GM23338 (cell line): Measurements from ENCODE around the gene SUOX. TPM values are rescaled to one million over a fixed set of nuclear protein-coding genes. Genes with fewer than 3 reads are reported as not detected.

Source experiments
- ATAC-seq: fragments of 200-7000 bp; cut with Tn5 transposase; 3 replicates; pipeline ENCODE4 v1.9.1; 2020
- DNase-seq: peaks from one replicate; pipeline ENCODE4 v3.0.0-alpha.2; 2015; ENCODE audit warnings: low spot score
- H2AFZ ChIP-seq: fragments of 200-600 bp; sonication (generic); 2 replicates; pipeline ENCODE4 v1.8.0; 2016; ENCODE audit warnings: antibody characterized with exemption, mild to moderate bottlenecking, moderate library complexity
- H3F3A ChIP-seq: fragments of 200-600 bp; sonication (generic); replicated peaks from 2 replicates; pipeline ENCODE4 v1.8.0; 2017; ENCODE audit warnings: antibody characterized with exemption, mixed run types, low read depth
- H3K27ac ChIP-seq: fragments of 200-600 bp; sonication (generic); 2 replicates; pipeline ENCODE4 v1.6.1; 2016; ENCODE audit warnings: low read depth
- H3K27me3 ChIP-seq: fragments of 200-600 bp; sonication (generic); 2 replicates; pipeline ENCODE4 v1.8.0; 2016; ENCODE audit warnings: mild to moderate bottlenecking, mixed run types, moderate library complexity; ENCODE audit not compliant: insufficient read depth
- H3K36me3 ChIP-seq: fragments of 200-600 bp; sonication (generic); 2 replicates; pipeline ENCODE4 v1.8.0; 2016; ENCODE audit warnings: mild to moderate bottlenecking; ENCODE audit not compliant: insufficient read depth
- H3K4me1 ChIP-seq: fragments of 200-600 bp; sonication (generic); 2 replicates; pipeline ENCODE4 v1.8.0; 2016; ENCODE audit warnings: mild to moderate bottlenecking, moderate library complexity; ENCODE audit not compliant: insufficient read depth
- H3K4me2 ChIP-seq: fragments of 200-600 bp; sonication (generic); 2 replicates; pipeline ENCODE4 v1.7.1; 2017; ENCODE audit warnings: mixed run types
- H3K4me3 ChIP-seq: fragments of 200-600 bp; sonication (generic); 2 replicates; pipeline ENCODE4 v1.6.1; 2016; ENCODE audit warnings: mixed run types
- H3K79me2 ChIP-seq: fragments of 200-600 bp; sonication (generic); replicated peaks from 2 replicates; pipeline ENCODE4 v1.8.0; 2017; ENCODE audit warnings: mild to moderate bottlenecking; ENCODE audit not compliant: insufficient read depth
- H3K9me2 ChIP-seq: fragments of 200-600 bp; sonication (generic); 2 replicates; pipeline ENCODE4 v1.8.0; 2017; ENCODE audit not compliant: insufficient read depth
- H4K20me1 ChIP-seq: fragments of 200-600 bp; sonication (generic); replicated peaks from 2 replicates; pipeline ENCODE4 v1.8.0; 2017; ENCODE audit warnings: mild to moderate bottlenecking; ENCODE audit not compliant: insufficient read depth
- H3K27ac Mint-ChIP-seq: 2 replicates; pipeline ENCODE4 v1.8.0; 2020; ENCODE audit warnings: inconsistent platforms, mild to moderate bottlenecking, moderate library complexity, mixed read lengths
- H3K27me3 Mint-ChIP-seq: 3 replicates; pipeline ENCODE4 v1.8.0; 2022; ENCODE audit warnings: low read depth, mild to moderate bottlenecking, moderate library complexity, mixed read lengths, inconsistent platforms; ENCODE audit not compliant: insufficient read depth, poor library complexity
- H3K36me3 Mint-ChIP-seq: 3 replicates; pipeline ENCODE4 v1.8.0; 2021; ENCODE audit warnings: low read depth, mild to moderate bottlenecking, inconsistent platforms, moderate library complexity, mixed read lengths
- H3K4me1 Mint-ChIP-seq: 3 replicates; pipeline ENCODE4 v1.8.0; 2020; ENCODE audit warnings: mild to moderate bottlenecking, inconsistent platforms, mixed read lengths
- H3K4me3 Mint-ChIP-seq: 3 replicates; pipeline ENCODE4 v1.8.0; 2021; ENCODE audit warnings: moderate library complexity, mild to moderate bottlenecking, inconsistent platforms, mixed read lengths
- H3K9me3 Mint-ChIP-seq: 3 replicates; pipeline ENCODE4 v1.8.0; 2020; ENCODE audit warnings: moderate library complexity, mild to moderate bottlenecking, inconsistent platforms, mixed read lengths
- CREB1 ChIP-seq: fragments of 250-450 bp; sonication (Bioruptor Pico); IDR thresholded peaks from 2 replicates; pipeline ENCODE4 v1.5.0; 2020; ENCODE audit warnings: low read depth, mild to moderate bottlenecking, moderate library complexity
- EZH2 ChIP-seq: fragments of 200-600 bp; sonication (generic); IDR thresholded peaks from one replicate; pipeline ENCODE4 v1.8.0; 2017; ENCODE audit warnings: antibody characterized with exemption, mild to moderate bottlenecking, low read depth; ENCODE audit not compliant: unreplicated experiment
- EZH2phosphoT487 ChIP-seq: fragments of 200-600 bp; sonication (generic); IDR thresholded peaks from one replicate; pipeline ENCODE4 v1.8.1; 2018; ENCODE audit warnings: antibody characterized with exemption; ENCODE audit not compliant: unreplicated experiment
- JUNB ChIP-seq: IDR thresholded peaks from one replicate; pipeline ENCODE4 v1.6.1; 2016; ENCODE audit warnings: antibody characterized with exemption; ENCODE audit not compliant: unreplicated experiment
- NANOG ChIP-seq: IDR thresholded peaks from 2 replicates; pipeline ENCODE4 v1.6.1; 2016; ENCODE audit warnings: antibody characterized with exemption, borderline replicate concordance
- POLR2AphosphoS5 ChIP-seq: IDR thresholded peaks from 2 replicates; pipeline ENCODE4 v1.6.1; 2016; ENCODE audit warnings: antibody characterized with exemption, low read depth
- STAT1 ChIP-seq: IDR thresholded peaks from one replicate; pipeline ENCODE4 v1.6.1; 2016; ENCODE audit warnings: antibody characterized with exemption; ENCODE audit not compliant: unreplicated experiment
- ZNF114 ChIP-seq: fragments of 250-450 bp; sonication (Bioruptor Pico); IDR thresholded peaks from 2 replicates; pipeline ENCODE4 v1.5.0; 2020; ENCODE audit warnings: mild to moderate bottlenecking, moderate library complexity
- ZNF331 ChIP-seq: fragments of 250-450 bp; sonication (Bioruptor Pico); IDR thresholded peaks from 2 replicates; pipeline ENCODE4 v1.5.0; 2020; ENCODE audit warnings: low read depth, mild to moderate bottlenecking, moderate library complexity
- polyA plus RNA-seq: library from polyadenylated mRNA; unstranded; fragments of >200 nt; fragmentation: Nextera tagmentation; extraction: Ambion mirVana; gene quantifications from 2 replicates; pipeline ENCODE4 v1.2.1, GENCODE V29; 2016
- total RNA-seq: library from RNA; depleted of rRNA; stranded (reverse); fragments of >200 nt; shearing (Covaris generic); gene quantifications from 2 replicates; pipeline ENCODE4 v1.2.3, GENCODE V29; 2014
- TF ChIP-seq, protein P1 (sequence below), 2 experiments: fragments of 200-600 bp in 1 of 2; sonication (generic) in 1 of 2; conservative IDR thresholded peaks; 2 replicates each; pipeline versions ENCODE4 v1.5.1 to v1.6.1; 2016 to 2017; ENCODE audit warnings: antibody characterized with exemption in 2 of 2, low read depth in 2 of 2, mild to moderate bottlenecking in 2 of 2, moderate library complexity in 1 of 2
- TF ChIP-seq, protein P2 (sequence below): IDR thresholded peaks from 2 replicates; pipeline ENCODE4 v1.6.1; 2016; ENCODE audit warnings: antibody characterized with exemption
- TF ChIP-seq, protein P3 (sequence below): fragments of 250-450 bp; sonication (Bioruptor Pico); IDR thresholded peaks from 2 replicates; pipeline ENCODE4 v1.5.0; 2020; ENCODE audit warnings: mild to moderate bottlenecking, moderate library complexity
- TF ChIP-seq, protein P4 (sequence below): IDR thresholded peaks from one replicate; pipeline ENCODE4 v1.6.1; 2018; ENCODE audit warnings: antibody characterized with exemption; ENCODE audit not compliant: unreplicated experiment

Gene SUOX
- total and polyA plus RNA-seq, 2 experiments from 2014 or later = 14.0 to 27.5 TPM

DNA sequence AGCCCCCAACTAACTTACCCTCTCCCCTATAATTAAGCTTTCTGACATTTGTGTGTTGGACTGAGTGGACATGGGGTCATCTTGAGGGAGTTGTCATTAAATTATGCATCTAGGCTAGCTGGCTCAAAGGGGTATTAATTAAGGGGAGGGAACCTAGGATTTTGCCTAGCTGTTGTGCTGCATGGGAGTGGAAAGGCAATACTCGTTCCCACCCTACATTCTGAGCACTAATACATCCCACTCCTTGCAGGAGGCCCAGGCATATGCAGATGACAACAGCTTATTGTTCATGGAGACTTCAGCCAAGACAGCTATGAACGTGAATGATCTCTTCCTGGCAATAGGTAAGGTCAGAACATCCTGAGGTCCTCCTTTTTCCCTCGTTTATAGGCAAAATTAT, 6.0 kb upstream of the SUOX start:
- Histone ChIP-seq H3K79me2 (no peaks in the 10 kb centered on the region), H3K9me2 (no peaks in the 10 kb centered on the region), H3K4me1 (no peaks in the 10 kb centered on the region), H3K4me2 (no peak overlapping the region), H3F3A (peaks cover 13% of the 10 kb centered on the region; the same call in 1 of the 2 replicates), H2AFZ (no peak overlapping the region), H3K4me3 (no peak overlapping the region), H3K27ac (no peak overlapping the region), H3K36me3 (peaks cover 36% of the 10 kb centered on the region), H4K20me1 (no peaks in the 10 kb centered on the region; the same call in none of the 2 replicates), H3K27me3 (no peaks in the 10 kb centered on the region)
- TF ChIP-seq JUNB (no peak), NANOG (no peak), POLR2AphosphoS5 (no peak), ZNF331 (CRISPR knock-in tag) (no peak), STAT1 (no peak), CREB1 (CRISPR knock-in tag) (no peak), EZH2 (no peak), EZH2phosphoT487 (no peak), ZNF114 (CRISPR knock-in tag) (no peak)
- TF ChIP-seq, protein P1, sequence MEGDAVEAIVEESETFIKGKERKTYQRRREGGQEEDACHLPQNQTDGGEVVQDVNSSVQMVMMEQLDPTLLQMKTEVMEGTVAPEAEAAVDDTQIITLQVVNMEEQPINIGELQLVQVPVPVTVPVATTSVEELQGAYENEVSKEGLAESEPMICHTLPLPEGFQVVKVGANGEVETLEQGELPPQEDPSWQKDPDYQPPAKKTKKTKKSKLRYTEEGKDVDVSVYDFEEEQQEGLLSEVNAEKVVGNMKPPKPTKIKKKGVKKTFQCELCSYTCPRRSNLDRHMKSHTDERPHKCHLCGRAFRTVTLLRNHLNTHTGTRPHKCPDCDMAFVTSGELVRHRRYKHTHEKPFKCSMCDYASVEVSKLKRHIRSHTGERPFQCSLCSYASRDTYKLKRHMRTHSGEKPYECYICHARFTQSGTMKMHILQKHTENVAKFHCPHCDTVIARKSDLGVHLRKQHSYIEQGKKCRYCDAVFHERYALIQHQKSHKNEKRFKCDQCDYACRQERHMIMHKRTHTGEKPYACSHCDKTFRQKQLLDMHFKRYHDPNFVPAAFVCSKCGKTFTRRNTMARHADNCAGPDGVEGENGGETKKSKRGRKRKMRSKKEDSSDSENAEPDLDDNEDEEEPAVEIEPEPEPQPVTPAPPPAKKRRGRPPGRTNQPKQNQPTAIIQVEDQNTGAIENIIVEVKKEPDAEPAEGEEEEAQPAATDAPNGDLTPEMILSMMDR (conservative IDR thresholded peaks at IDR 0.05; ENCODE audit: low read depth in 2 of 2) = no peak
- TF ChIP-seq, protein P2, sequence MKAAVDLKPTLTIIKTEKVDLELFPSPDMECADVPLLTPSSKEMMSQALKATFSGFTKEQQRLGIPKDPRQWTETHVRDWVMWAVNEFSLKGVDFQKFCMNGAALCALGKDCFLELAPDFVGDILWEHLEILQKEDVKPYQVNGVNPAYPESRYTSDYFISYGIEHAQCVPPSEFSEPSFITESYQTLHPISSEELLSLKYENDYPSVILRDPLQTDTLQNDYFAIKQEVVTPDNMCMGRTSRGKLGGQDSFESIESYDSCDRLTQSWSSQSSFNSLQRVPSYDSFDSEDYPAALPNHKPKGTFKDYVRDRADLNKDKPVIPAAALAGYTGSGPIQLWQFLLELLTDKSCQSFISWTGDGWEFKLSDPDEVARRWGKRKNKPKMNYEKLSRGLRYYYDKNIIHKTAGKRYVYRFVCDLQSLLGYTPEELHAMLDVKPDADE = no peak
- TF ChIP-seq, protein P3, sequence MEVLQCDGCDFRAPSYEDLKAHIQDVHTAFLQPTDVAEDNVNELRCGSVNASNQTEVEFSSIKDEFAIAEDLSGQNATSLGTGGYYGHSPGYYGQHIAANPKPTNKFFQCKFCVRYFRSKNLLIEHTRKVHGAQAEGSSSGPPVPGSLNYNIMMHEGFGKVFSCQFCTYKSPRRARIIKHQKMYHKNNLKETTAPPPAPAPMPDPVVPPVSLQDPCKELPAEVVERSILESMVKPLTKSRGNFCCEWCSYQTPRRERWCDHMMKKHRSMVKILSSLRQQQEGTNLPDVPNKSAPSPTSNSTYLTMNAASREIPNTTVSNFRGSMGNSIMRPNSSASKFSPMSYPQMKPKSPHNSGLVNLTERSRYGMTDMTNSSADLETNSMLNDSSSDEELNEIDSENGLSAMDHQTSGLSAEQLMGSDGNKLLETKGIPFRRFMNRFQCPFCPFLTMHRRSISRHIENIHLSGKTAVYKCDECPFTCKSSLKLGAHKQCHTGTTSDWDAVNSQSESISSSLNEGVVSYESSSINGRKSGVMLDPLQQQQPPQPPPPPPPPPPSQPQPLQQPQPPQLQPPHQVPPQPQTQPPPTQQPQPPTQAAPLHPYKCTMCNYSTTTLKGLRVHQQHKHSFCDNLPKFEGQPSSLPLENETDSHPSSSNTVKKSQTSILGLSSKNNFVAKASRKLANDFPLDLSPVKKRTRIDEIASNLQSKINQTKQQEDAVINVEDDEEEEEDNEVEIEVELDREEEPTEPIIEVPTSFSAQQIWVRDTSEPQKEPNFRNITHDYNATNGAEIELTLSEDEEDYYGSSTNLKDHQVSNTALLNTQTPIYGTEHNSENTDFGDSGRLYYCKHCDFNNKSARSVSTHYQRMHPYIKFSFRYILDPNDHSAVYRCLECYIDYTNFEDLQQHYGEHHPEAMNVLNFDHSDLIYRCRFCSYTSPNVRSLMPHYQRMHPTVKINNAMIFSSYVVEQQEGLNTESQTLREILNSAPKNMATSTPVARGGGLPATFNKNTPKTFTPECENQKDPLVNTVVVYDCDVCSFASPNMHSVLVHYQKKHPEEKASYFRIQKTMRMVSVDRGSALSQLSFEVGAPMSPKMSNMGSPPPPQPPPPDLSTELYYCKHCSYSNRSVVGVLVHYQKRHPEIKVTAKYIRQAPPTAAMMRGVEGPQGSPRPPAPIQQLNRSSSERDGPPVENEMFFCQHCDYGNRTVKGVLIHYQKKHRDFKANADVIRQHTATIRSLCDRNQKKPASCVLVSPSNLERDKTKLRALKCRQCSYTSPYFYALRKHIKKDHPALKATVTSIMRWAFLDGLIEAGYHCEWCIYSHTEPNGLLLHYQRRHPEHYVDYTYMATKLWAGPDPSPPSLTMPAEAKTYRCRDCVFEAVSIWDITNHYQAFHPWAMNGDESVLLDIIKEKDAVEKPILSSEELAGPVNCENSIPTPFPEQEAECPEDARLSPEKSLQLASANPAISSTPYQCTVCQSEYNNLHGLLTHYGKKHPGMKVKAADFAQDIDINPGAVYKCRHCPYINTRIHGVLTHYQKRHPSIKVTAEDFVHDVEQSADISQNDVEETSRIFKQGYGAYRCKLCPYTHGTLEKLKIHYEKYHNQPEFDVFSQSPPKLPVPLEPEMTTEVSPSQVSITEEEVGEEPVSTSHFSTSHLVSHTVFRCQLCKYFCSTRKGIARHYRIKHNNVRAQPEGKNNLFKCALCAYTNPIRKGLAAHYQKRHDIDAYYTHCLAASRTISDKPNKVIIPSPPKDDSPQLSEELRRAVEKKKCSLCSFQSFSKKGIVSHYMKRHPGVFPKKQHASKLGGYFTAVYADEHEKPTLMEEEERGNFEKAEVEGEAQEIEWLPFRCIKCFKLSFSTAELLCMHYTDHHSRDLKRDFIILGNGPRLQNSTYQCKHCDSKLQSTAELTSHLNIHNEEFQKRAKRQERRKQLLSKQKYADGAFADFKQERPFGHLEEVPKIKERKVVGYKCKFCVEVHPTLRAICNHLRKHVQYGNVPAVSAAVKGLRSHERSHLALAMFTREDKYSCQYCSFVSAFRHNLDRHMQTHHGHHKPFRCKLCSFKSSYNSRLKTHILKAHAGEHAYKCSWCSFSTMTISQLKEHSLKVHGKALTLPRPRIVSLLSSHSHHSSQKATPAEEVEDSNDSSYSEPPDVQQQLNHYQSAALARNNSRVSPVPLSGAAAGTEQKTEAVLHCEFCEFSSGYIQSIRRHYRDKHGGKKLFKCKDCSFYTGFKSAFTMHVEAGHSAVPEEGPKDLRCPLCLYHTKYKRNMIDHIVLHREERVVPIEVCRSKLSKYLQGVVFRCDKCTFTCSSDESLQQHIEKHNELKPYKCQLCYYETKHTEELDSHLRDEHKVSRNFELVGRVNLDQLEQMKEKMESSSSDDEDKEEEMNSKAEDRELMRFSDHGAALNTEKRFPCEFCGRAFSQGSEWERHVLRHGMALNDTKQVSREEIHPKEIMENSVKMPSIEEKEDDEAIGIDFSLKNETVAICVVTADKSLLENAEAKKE (CRISPR knock-in tag) = no peak
- TF ChIP-seq, protein P4, sequence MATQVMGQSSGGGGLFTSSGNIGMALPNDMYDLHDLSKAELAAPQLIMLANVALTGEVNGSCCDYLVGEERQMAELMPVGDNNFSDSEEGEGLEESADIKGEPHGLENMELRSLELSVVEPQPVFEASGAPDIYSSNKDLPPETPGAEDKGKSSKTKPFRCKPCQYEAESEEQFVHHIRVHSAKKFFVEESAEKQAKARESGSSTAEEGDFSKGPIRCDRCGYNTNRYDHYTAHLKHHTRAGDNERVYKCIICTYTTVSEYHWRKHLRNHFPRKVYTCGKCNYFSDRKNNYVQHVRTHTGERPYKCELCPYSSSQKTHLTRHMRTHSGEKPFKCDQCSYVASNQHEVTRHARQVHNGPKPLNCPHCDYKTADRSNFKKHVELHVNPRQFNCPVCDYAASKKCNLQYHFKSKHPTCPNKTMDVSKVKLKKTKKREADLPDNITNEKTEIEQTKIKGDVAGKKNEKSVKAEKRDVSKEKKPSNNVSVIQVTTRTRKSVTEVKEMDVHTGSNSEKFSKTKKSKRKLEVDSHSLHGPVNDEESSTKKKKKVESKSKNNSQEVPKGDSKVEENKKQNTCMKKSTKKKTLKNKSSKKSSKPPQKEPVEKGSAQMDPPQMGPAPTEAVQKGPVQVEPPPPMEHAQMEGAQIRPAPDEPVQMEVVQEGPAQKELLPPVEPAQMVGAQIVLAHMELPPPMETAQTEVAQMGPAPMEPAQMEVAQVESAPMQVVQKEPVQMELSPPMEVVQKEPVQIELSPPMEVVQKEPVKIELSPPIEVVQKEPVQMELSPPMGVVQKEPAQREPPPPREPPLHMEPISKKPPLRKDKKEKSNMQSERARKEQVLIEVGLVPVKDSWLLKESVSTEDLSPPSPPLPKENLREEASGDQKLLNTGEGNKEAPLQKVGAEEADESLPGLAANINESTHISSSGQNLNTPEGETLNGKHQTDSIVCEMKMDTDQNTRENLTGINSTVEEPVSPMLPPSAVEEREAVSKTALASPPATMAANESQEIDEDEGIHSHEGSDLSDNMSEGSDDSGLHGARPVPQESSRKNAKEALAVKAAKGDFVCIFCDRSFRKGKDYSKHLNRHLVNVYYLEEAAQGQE = no peak
- Mint-ChIP-seq H3K9me3 (no peaks in the 10 kb centered on the region), H3K4me3 (no peak overlapping the region), H3K4me1 (no peaks in the 10 kb centered on the region), H3K36me3 (peaks cover 76% of the 10 kb centered on the region), H3K27me3 (peaks cover 2% of the 10 kb centered on the region), H3K27ac (no peak overlapping the region)
- no peak for ATAC-seq
- no peak for DNase-seq
